Spinal cord (tissue), 10 donors: Measurements from ENCODE around the gene RESF1. TPM values are rescaled to one million over a fixed set of nuclear protein-coding genes. Genes with fewer than 3 reads are reported as not detected.

ENCODE experiments used
- DNase-seq, 6 donors: peaks; one replicate each; pipeline versions ENCODE4 v3.0.0 to v3.0.0-alpha.2; 2013 to 2015; ENCODE audit warnings: low spot score in 6 of 6, low read depth in 4 of 6
- H3K27ac ChIP-seq: one replicate; pipeline ENCODE4 v1.5.1; 2013; ENCODE audit warnings: low read depth, low read length, control low read depth
- H3K27me3 ChIP-seq: one replicate; pipeline ENCODE4 v1.6.1; 2013; ENCODE audit warnings: low read length; ENCODE audit not compliant: control insufficient read depth, insufficient read depth
- H3K36me3 ChIP-seq: one replicate; pipeline ENCODE4 v1.6.1; 2013; ENCODE audit warnings: low read length; ENCODE audit not compliant: control insufficient read depth, insufficient read depth
- H3K4me1 ChIP-seq: one replicate; pipeline ENCODE4 v1.6.1; 2013; ENCODE audit warnings: low read length; ENCODE audit not compliant: control insufficient read depth, insufficient read depth
- H3K4me3 ChIP-seq: one replicate; pipeline ENCODE4 v1.5.1; 2013; ENCODE audit warnings: low read depth, low read length, control low read depth
- H3K9me3 ChIP-seq: one replicate; pipeline ENCODE4 v1.6.1; 2013; ENCODE audit warnings: low read length; ENCODE audit not compliant: control insufficient read depth, insufficient read depth
- WGBS: methylation state at CpG from one replicate; pipeline ENCODE4 v1.1.5; 2013; ENCODE audit warnings: missing lambda C conversion rate; ENCODE audit not compliant: insufficient coverage; 5-methylcytosine and 5-hydroxymethylcytosine counted together
- long read RNA-seq, 4 donors: transcript quantifications; one replicate each; lab custom pipeline, GENCODE V29; 2026
- polyA plus RNA-seq, 2 donors: library from polyadenylated mRNA; unstranded; fragments of 120-200 nt; gene quantifications; one replicate each; pipeline ENCODE4 v1.2.1, GENCODE V29; 2013; ENCODE audit not compliant: insufficient read length in 2 of 2
- total RNA-seq, 2 donors: library from RNA; depleted of rRNA in 1 of 2; stranded (reverse); fragments of 120-200 nt in 1 of 2; fragments of >200 nt in 1 of 2; gene quantifications; one replicate each; pipeline versions ENCODE4 v1.2.3 to v1.2.4, GENCODE V29; 2013 to 2014
- donor health status: healthy.

Gene RESF1, protein sequence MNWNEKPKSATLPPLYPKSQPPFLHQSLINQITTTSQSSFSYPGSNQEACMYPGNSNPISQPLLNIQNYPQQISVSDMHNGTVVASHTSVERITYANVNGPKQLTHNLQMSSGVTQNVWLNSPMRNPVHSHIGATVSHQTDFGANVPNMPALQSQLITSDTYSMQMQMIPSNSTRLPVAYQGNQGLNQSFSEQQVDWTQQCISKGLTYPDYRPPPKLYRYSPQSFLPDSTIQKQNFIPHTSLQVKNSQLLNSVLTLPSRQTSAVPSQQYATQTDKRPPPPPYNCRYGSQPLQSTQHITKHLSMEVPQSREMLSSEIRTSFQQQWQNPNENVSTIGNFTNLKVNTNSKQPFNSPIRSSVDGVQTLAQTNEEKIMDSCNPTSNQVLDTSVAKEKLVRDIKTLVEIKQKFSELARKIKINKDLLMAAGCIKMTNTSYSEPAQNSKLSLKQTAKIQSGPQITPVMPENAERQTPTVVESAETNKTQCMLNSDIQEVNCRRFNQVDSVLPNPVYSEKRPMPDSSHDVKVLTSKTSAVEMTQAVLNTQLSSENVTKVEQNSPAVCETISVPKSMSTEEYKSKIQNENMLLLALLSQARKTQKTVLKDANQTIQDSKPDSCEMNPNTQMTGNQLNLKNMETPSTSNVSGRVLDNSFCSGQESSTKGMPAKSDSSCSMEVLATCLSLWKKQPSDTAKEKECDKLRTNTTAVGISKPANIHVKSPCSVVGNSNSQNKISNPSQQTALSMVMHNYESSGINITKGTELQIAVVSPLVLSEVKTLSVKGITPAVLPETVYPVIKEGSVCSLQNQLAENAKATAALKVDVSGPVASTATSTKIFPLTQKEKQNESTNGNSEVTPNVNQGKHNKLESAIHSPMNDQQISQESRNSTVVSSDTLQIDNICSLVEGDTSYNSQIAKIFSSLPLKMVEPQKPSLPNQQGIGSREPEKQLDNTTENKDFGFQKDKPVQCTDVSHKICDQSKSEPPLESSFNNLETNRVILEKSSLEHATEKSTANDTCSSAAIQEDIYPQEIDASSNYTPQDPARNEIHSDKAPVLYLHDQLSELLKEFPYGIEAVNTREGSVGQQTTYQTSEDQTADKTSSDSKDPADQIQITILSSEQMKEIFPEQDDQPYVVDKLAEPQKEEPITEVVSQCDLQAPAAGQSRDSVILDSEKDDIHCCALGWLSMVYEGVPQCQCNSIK (N-terminal part only)
- total RNA-seq, result 10 to 100 TPM; 29.9 to 42.5 TPM
- 10 to 100 TPM; 19.8 to 25.0 TPM for polyA plus RNA-seq
- long read RNA-seq, donor 1, full-length matches to known transcripts, result 5 of 5 reads
- long read RNA-seq, donor 1, partial matches to known transcripts, result 0 of 5 reads
- long read RNA-seq, donor 1, other reads (novel, unspliced or antisense), result 0 of 5 reads
- long read RNA-seq, donor 2, partial matches to known transcripts, result 0 of 1 reads
- long read RNA-seq, donor 2, other reads (novel, unspliced or antisense), result 0 of 1 reads
- long read RNA-seq, donor 3, partial matches to known transcripts, result 6 of 6 reads
- long read RNA-seq, donor 3, other reads (novel, unspliced or antisense), result 0 of 6 reads
- long read RNA-seq, donor 4, partial matches to known transcripts, result 0 of 1 reads
- long read RNA-seq, donor 4, other reads (novel, unspliced or antisense), result 0 of 1 reads

DNA sequence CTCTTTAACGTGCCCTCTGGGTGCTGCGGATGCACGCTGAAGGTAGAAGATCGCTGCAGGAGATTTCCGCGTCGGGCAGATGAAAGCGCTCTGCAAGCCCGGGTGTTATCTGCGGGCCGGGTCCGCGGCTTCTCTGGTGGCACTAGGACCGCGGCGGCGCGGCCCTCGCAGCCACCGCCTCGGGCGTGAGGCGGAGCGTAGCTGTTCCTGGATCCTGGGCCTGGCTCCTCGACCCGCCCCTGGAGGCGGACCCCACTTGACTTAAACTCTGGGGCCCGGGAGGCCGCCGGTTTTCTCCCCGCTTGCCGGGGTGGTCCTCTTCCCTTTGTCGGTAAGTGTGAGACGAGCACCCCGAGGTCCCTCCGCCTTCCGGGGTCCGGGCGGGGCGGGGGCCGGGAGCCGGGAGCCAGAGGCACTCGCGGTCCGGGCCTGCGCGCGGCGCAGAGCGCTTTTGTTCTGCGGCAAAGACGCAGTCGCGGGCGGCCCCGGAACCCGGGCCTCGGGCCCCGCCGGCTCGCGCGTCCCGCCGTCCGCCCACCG, at the start of gene RESF1:
TSS of gene RESF1 (plus strand) at position 255 of the 540 bp plus-strand sequence. CDS start 21,541 bp downstream, outside the sequence.
- WGBS, result 0% methylated on average over 67 of the region's 67 CpGs
- peaks cover 3% of the 10 kb centered on the region for H3K4me1 ChIP-seq
- peaks cover 11% of the 10 kb centered on the region for H3K36me3 ChIP-seq
- DNase-seq, result peak; percentile 71 to 97 (median 84)
- H3K27ac ChIP-seq, result peak within 1 kb of the TSS; percentile 88
- H3K27me3 ChIP-seq, result no peaks in the 10 kb centered on the region
- no peaks in the 10 kb centered on the region for H3K9me3 ChIP-seq
- H3K4me3 ChIP-seq, result peak within 1 kb of the TSS; percentile 71

DNA sequence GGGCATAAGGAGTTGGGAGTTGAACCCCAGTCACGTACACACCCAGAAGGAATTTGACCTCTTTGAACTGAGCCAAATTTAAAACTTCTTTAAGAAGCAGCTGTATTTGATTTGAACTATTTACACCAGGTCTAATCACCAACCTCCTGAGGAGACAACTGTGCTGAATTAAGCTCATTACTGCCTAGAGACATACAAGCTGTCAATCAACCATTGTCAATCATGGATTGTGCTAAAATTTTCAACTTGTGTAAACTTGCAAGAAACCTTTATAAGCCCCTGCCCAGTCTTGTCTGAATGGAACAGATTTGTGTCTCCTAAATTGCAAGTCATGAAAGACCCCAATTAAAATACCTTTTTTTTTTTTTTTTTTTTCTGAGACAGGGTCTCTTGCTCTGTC, 44.3 kb upstream of the RESF1 start:
- H3K4me1 ChIP-seq, result no peaks in the 10 kb centered on the region
- no peak for DNase-seq
- no peaks in the 10 kb centered on the region for H3K27me3 ChIP-seq
- H3K27ac ChIP-seq, result no peak overlapping the region
- no peaks in the 10 kb centered on the region for H3K36me3 ChIP-seq
- no peaks in the 10 kb centered on the region for H3K9me3 ChIP-seq
- WGBS, result no CpG with 5 or more reads among the region's 1 CpG
- no peak overlapping the region for H3K4me3 ChIP-seq

DNA sequence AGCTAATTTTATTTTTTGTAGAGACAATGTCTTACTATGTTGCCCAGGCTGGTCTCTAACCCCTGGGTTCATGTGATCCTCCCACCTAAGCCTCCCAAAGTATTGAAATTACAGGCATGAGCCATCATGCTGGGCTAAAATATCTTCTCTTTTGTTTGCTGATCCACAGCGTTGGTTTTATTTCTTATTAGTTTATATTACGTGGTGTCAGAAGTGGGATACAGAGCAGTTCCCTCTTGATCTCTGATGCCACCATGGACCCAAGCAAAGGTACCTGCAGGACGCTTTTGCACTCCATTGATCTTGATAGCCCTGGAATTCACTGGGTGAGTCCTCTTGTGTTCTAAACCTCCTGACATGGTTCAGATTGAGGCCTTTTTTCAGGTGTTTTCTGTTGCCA, 43.8 kb upstream of the RESF1 start:
- Histone ChIP-seq H3K4me3 (no peak overlapping the region), H3K36me3 (no peaks in the 10 kb centered on the region), H3K4me1 (no peaks in the 10 kb centered on the region), H3K27ac (no peak overlapping the region), H3K9me3 (no peaks in the 10 kb centered on the region), H3K27me3 (no peaks in the 10 kb centered on the region)
- no peak for DNase-seq
- 96% methylated on average over 3 of the region's 3 CpGs for WGBS

DNA sequence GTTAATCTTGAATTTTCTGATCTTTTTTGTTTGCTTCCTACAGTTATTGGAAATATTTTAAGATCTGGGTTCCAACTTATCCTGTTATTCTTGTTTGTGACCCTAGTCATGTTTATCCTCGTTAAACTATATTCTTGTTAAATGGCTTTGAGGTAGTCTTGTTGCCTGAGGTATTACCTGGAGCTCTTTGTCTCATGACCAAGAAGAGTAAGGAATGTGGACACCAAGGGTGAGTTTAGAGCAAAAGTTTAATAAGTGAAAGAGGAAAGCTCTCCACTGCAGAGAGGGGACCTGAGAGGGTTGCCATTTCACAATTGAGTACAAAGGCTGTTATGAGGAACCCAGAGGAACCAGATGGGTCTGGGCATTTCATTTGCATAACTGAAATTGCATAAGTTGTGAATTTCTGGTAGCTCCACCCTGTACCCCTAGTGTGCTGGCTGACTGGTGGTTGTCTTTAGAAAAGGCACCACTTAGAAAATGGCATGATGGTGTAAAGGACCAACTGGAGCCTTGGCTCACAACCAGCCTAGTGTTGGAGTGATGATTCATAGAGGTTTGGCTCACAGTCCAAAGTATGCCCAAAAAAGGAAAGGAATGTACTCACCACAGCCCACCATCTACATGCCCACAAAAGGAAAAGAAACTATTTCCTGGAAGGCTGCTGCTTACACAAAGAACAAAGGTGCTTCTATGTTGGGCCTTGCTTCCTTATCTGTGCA, 36.7 kb upstream of the RESF1 start:
- no CpG with 5 or more reads among the region's 1 CpG for WGBS
- Histone ChIP-seq H3K27ac (no peak overlapping the region), H3K36me3 (no peaks in the 10 kb centered on the region), H3K4me3 (no peak overlapping the region), H3K9me3 (peaks cover 3% of the 10 kb centered on the region), H3K4me1 (no peaks in the 10 kb centered on the region), H3K27me3 (no peaks in the 10 kb centered on the region)
- DNase-seq, result no peak

DNA sequence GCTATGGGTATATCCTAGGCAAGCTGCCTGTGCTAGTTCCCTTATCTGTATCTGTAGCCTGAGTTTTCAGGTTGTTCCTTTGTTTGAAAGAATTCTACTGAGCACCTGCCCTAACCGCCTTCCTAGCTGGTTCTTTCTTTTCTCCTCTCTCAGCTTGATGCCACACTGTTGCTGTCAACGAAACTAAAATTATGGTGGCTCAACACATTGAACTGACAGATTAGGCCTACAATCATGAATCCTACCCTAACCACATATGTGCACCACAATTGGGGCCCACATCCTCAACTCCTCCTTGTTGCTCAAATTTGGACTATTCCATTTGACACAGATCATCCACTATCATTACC, 36.2 kb upstream of the RESF1 start:
- Histone ChIP-seq H3K27me3 (no peaks in the 10 kb centered on the region), H3K4me1 (no peaks in the 10 kb centered on the region), H3K9me3 (peaks cover 3% of the 10 kb centered on the region), H3K27ac (no peak overlapping the region), H3K36me3 (no peaks in the 10 kb centered on the region), H3K4me3 (no peak overlapping the region)
- no peak for DNase-seq
- WGBS, result 86% methylated on average over 2 of the region's 2 CpGs

DNA sequence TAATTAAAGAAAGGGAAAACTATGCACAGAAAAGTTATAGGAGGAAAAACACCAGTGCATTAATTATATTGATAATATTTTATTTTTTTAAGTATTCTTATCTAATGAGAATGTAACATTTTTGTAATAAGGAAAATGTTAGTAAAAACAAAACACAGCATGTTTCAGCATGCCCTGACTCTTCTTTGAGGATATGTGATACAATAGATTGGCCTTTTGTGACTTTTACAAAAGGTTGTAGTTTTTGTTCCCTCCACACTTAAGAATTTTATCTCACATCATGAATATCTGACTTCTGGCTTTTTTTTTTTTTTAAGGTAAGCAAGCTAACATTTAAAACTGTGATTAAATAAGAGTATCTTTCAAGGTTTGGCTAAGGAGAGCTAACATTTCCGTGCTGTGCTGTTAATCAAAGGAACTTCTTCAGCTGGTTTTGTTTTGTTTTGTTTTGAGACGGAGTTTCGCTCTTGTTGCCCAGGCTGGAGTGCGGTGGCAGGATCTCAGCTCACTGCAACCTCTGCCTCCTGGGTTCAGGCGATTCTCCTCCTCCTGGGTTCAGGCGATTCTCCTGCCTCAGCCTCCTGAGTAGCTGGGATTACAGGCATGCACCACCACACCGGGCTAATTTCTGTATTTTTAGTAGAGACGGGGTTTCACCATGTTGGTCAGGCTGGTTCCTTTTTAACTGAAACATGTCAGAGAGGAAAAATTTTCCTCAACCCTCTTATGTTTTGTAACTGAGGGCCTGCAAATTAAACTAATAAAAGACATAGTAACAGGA, 30.8 kb upstream of the RESF1 start:
- no peaks in the 10 kb centered on the region for H3K9me3 ChIP-seq
- no peak overlapping the region for H3K4me3 ChIP-seq
- DNase-seq, result no peak
- H3K27ac ChIP-seq, result no peak overlapping the region
- H3K4me1 ChIP-seq, result no peaks in the 10 kb centered on the region
- H3K36me3 ChIP-seq, result no peaks in the 10 kb centered on the region
- WGBS, result 75% methylated on average over 5 of the region's 8 CpGs
- H3K27me3 ChIP-seq, result no peaks in the 10 kb centered on the region

DNA sequence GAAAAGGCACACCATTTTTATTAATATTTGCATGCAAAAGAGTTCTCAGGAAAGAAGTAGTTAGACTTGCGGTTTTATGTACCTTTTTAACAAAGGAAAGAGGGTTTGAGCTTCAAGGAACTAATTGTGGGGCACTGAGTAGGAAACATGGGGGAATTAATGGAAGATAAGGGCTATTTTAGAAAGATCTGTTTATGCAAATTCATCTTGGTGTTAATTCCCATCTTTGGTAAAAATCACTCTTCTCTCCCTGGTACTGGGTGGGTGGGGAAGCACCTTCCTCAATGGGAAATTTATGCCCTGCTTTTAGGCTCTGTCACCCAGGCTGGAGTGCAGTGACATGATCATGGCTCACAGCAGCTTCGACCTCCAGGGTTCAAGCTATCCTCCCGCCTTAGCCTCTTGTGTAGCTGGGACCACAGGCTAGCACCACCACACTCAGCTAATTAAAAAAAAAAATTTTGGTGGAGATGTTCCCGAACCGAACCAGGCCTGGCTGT, 30.1 kb upstream of the RESF1 start:
- Histone ChIP-seq H3K27ac (no peak overlapping the region), H3K4me3 (no peak overlapping the region), H3K36me3 (no peaks in the 10 kb centered on the region), H3K27me3 (no peaks in the 10 kb centered on the region), H3K4me1 (no peaks in the 10 kb centered on the region), H3K9me3 (no peaks in the 10 kb centered on the region)
- no peak for DNase-seq
- WGBS, result 86% methylated on average over 1 of the region's 5 CpGs
